Loucy (cell line): ENCODE data around the gene PLEKHH2.

ENCODE experiments used
- EZH2phosphoT487 ChIP-seq: fragments of 200-600 bp; IDR thresholded peaks from 2 replicates; pipeline ENCODE4 v1.6.1; 2018; ENCODE audit warnings: antibody characterized with exemption, mild to moderate bottlenecking, moderate library complexity, borderline replicate concordance
- TF ChIP-seq, protein P1 (sequence below): fragments of 200-600 bp; sonication (generic); conservative IDR thresholded peaks from 2 replicates; pipeline ENCODE4 v1.5.1; 2014; ENCODE audit warnings: mild to moderate bottlenecking, antibody characterized with exemption, low read length

DNA sequence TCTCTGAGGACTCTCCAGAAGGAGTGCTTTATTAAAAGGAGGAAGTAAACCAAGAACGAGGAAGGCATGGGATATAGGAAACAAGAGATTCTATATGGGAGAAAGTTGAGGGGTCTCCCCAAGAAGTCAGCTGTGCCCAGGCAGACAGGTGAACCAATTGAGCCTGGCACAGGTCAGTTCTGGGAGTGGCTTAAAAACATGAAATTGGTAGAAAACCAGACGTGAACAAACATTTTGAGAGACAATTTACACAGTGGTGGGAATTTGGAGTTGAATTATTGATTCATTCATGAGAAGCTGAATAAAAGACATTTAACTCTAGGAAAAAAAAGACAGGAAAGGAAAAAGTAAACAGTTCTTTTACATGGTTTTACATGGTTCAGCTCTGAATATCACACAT lies 16.4 kb downstream of the PLEKHH2 start:
- TF ChIP-seq, protein P1, sequence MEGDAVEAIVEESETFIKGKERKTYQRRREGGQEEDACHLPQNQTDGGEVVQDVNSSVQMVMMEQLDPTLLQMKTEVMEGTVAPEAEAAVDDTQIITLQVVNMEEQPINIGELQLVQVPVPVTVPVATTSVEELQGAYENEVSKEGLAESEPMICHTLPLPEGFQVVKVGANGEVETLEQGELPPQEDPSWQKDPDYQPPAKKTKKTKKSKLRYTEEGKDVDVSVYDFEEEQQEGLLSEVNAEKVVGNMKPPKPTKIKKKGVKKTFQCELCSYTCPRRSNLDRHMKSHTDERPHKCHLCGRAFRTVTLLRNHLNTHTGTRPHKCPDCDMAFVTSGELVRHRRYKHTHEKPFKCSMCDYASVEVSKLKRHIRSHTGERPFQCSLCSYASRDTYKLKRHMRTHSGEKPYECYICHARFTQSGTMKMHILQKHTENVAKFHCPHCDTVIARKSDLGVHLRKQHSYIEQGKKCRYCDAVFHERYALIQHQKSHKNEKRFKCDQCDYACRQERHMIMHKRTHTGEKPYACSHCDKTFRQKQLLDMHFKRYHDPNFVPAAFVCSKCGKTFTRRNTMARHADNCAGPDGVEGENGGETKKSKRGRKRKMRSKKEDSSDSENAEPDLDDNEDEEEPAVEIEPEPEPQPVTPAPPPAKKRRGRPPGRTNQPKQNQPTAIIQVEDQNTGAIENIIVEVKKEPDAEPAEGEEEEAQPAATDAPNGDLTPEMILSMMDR: no peak
- no peak for TF ChIP-seq EZH2phosphoT487
